Lower leg skin (tissue), 4 donors: ENCODE data around the gene GCLC. TPM values are rescaled to one million over a fixed set of nuclear protein-coding genes. Genes with fewer than 3 reads are reported as not detected.

Source experiments
- DNase-seq, 2 donors: peaks; one replicate each; pipeline ENCODE4 v3.0.0-alpha.2; 2019; ENCODE audit warnings: low spot score in 2 of 2
- H3K4me3 ChIP-seq: fragments of 200-600 bp; sonication (generic); 2 replicates; pipeline ENCODE4 v1.5.1; 2017; ENCODE audit warnings: mild to moderate bottlenecking, low read depth; ENCODE audit not compliant: poor library complexity, severe bottlenecking
- CTCF ChIP-seq, 3 donors: fragments of 450-650 bp; IDR thresholded peaks; one replicate each; pipeline ENCODE4 v1.5.1; 2016; ENCODE audit warnings: antibody characterized with exemption in 3 of 3, mild to moderate bottlenecking in 3 of 3, moderate library complexity in 2 of 3
- POLR2A ChIP-seq, 2 donors: fragments of 450-650 bp; IDR thresholded peaks; one replicate each; pipeline ENCODE4 v1.6.1; 2016 to 2017; ENCODE audit warnings: antibody characterized with exemption in 2 of 2, mild to moderate bottlenecking in 1 of 2, moderate library complexity in 1 of 2
- WGBS, 2 donors: methylation state at CpG; one replicate each; pipeline ENCODE4 v1.1.5; 2018; 5-methylcytosine and 5-hydroxymethylcytosine counted together
- intact Hi-C: fragments of 100-400 bp; cut with DNase I; formaldehyde crosslinking; loops from one replicate; pipeline ENCODE4 v1.15.0; 2023; ENCODE audit warnings: low total_unique reads
- total RNA-seq, 4 donors: library from RNA; depleted of rRNA; stranded (reverse); fragments of >200 nt; gene quantifications; one replicate each; pipeline ENCODE4 v1.1.0, GENCODE V29; 2016

GCLC gene
- total RNA-seq, 4 donors from 2014 or later = 29.2 to 34.1 (median 30.2) TPM

DNA sequence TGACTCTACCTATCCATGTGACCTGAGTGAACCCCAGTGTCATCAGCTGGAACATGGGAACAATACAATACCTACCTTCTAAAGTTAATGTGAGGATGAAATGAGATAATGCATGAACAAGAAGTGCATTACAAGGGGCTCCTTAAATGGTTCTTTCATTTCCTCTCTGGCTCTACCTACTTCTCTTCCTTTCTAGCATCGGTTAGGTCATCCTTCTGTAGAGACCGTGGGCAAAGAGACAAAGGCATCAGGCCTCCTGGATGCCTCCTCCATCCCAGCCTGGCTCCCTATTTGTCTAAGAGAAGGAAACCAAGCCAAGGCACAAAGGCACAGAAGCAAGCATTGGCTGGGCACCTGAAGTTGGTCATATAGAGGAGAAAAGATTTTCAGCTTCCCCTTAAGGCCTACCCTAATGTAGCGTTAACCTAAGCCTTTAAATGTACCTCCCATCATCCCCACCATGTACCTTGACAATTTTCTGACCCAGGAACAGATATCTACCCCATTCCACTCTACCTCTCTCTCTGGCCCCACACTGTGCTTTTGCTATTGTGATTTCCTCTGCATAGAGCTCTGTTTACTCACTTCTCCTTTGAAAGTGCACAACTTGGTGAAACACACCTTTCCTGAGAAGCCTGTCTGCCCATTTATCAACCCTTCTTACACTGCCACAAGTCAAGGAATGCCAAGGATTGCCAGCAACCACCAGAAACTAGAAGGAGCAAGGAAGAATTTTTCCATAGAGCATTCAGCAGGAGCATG lies 86.6 kb downstream of the GCLC start:
- no peak overlapping the region for H3K4me3 ChIP-seq
- DNase-seq = no peak
- 84 to 85% methylated on average over 3 of the region's 3 CpGs for WGBS, 2 donors
- TF ChIP-seq CTCF (IDR thresholded peaks at IDR 0.05) (no peak), POLR2A (IDR thresholded peaks at IDR 0.05) (no peak)
- intact Hi-C loops = no loop called here

DNA sequence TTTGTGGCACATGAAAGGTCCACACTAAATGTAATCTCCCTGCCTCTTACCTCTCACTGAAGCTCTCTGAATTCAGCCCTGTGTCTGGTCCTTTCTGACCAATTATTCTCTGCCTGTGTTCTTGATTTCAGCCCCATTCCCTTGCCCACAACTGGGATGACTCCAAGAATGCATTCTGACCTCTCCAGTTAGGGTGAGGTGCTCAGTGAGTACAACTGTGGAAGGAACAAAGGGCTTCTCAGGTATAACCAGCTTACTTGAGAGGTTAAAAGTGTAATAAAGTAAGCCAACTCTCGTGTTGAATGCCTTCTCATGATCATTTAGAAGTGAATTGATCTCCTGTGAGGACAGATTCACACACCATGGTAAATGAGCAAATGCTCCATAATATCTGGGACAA lies 88.1 kb downstream of the GCLC start:
- no peak for DNase-seq
- H3K4me3 ChIP-seq = no peak overlapping the region
- WGBS, 2 donors = 50 to 68% methylated on average over 1 of the region's 1 CpG
- no peak for TF ChIP-seq CTCF (IDR thresholded peaks at IDR 0.05)
- no peak for TF ChIP-seq POLR2A (IDR thresholded peaks at IDR 0.05)
- intact Hi-C loops = no loop called here

GRCh38 chr6:53455678-53456077 lies 89.2 kb downstream of the GCLC start:
- intact Hi-C loops = no loop called here
- TF ChIP-seq CTCF (IDR thresholded peaks at IDR 0.05) (no peak), POLR2A (IDR thresholded peaks at IDR 0.05) (no peak)
- 96 to 100% methylated on average over 1 of the region's 1 CpG for WGBS, 2 donors
- no peak for DNase-seq
- H3K4me3 ChIP-seq = no peak overlapping the region

DNA sequence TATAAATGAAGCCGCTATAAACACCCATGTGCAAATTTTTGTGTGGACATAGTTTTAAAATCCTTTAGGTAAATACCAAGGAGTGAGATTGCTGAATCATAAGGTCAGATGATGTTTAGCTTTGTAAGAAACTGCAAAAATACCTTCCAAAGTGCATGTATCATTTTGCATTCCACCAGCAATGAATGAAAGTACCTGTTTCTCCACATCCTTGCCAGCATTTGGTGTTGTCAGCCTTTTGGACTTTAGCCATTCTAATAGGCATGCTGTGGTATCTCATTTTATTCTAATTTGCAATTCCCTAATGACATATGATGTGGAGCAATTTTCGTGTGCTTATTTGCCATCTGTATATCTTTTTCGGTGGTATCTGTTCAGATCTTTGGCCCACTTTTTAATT lies 93.7 kb downstream of the GCLC start:
- DNase-seq = no peak
- TF ChIP-seq POLR2A (IDR thresholded peaks at IDR 0.05) = no peak
- no peak for TF ChIP-seq CTCF (IDR thresholded peaks at IDR 0.05)
- 83 to 84% methylated on average over 3 of the region's 3 CpGs for WGBS, 2 donors
- intact Hi-C loops = no loop called here
- no peak overlapping the region for H3K4me3 ChIP-seq

DNA sequence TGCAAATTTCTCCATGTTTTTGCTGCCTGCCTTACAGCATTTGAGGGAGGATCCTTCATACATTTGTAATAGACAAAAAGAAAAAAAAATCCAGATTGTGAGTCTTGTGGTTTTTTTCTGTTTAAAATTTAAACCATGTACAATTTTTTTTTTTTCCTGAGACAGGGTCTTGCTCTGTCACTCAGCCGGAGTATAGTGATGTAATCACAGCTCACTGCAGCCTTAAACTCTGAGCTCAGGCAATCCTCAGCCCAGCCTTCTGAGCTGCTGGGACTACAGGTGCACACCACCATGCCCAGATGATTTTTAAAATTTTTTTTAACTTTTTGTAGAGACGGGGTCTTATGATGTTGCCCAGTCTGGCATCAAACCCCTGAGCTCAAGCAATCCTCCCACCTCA lies 97.0 kb downstream of the GCLC start:
- TF ChIP-seq CTCF (IDR thresholded peaks at IDR 0.05) (no peak), POLR2A (IDR thresholded peaks at IDR 0.05) (no peak)
- intact Hi-C loops = no loop called here
- no peak overlapping the region for H3K4me3 ChIP-seq
- WGBS, 2 donors = 74 to 83% methylated on average over 2 of the region's 2 CpGs
- no peak for DNase-seq

Other genes with a start within 250 kb of the GCLC start
- 10 to 100 TPM; 20.7 to 45.0 (median 38.8) TPM for gene ELOVL5, start 196.2 kb downstream of the GCLC start, total RNA-seq
- 1 to 10 TPM in 3 of 4 donors, under 1 TPM in 1; 0.32 to 4.1 (median 1.7) TPM for gene KLHL31, start 120.7 kb upstream of the GCLC start, total RNA-seq
- 10 to 100 TPM; 39.0 to 62.5 (median 52.2) TPM for gene LRRC1, start 249.9 kb upstream of the GCLC start, total RNA-seq